Left ventricle myocardium inferior (tissue), 1 donor: ENCODE measurements around the gene FCHO2. TPM values are rescaled to one million over a fixed set of nuclear protein-coding genes. Genes with fewer than 3 reads are reported as not detected.

Experiments
- DNase-seq: peaks from one replicate; pipeline ENCODE4 v3.0.0-alpha.2; 2020
- H3K27ac ChIP-seq: fragments of 200-600 bp; replicated peaks from 2 replicates; pipeline ENCODE4 v1.8.0; 2021
- H3K27me3 ChIP-seq: fragments of 200-600 bp; 2 replicates; pipeline ENCODE4 v1.8.0; 2021; ENCODE audit warnings: low read depth
- H3K36me3 ChIP-seq: fragments of 200-600 bp; 2 replicates; pipeline ENCODE4 v1.8.0; 2021
- H3K4me1 ChIP-seq: fragments of 200-600 bp; 2 replicates; pipeline ENCODE4 v1.8.0; 2021
- H3K4me3 ChIP-seq: fragments of 200-600 bp; 2 replicates; pipeline ENCODE4 v1.8.0; 2021; ENCODE audit warnings: mild to moderate bottlenecking, moderate library complexity
- H3K9me3 ChIP-seq: fragments of 200-600 bp; replicated peaks from 2 replicates; pipeline ENCODE4 v1.8.0; 2021
- intact Hi-C: fragments of 100-400 bp; cut with micrococcal nuclease; formaldehyde crosslinking; loops from one replicate; pipeline ENCODE4 v1.11.0; 2022
- total RNA-seq: library from RNA; stranded (reverse); fragmentation: NEBNext Ultra II Directional; extraction: Animal tissue kit (Norgen Biotek cat#: 25700); gene quantifications from one replicate; pipeline ENCODE4 v1.2.1, GENCODE V29; 2021
- TF ChIP-seq, protein P1 (sequence below): fragments of 200-600 bp; IDR thresholded peaks from 2 replicates; pipeline ENCODE4 v1.8.0; 2021; ENCODE audit warnings: antibody characterized with exemption, mild to moderate bottlenecking, borderline replicate concordance
- donor health status: DM: no; HTN: yes; CAD: no; lungs with severe emphysema.

FCHO2 gene
- total RNA-seq, 1 donor from 2014 or later = 23.3 TPM

DNA sequence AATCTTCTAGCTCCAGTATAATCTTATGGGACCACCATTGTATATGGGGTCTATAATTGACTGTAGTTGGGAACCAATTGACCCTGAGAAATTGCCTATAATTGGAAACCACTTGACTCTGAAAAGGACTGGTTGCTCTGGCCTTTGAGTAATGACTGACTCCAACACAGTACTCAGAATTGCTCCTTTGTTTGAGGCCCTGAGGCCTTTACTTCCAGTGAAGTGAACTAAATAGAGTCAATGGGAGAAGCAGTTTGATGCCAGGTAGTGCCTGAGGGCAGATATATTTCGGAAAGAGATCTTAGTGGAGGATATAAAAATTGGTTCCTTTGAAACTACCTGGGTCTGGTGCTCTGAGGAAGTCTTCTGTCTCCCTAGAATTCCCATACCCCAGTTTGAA lies 148.5 kb downstream of the FCHO2 start:
- no peak for DNase-seq
- H3K4me3 ChIP-seq = no peak overlapping the region
- TF ChIP-seq, protein P1, sequence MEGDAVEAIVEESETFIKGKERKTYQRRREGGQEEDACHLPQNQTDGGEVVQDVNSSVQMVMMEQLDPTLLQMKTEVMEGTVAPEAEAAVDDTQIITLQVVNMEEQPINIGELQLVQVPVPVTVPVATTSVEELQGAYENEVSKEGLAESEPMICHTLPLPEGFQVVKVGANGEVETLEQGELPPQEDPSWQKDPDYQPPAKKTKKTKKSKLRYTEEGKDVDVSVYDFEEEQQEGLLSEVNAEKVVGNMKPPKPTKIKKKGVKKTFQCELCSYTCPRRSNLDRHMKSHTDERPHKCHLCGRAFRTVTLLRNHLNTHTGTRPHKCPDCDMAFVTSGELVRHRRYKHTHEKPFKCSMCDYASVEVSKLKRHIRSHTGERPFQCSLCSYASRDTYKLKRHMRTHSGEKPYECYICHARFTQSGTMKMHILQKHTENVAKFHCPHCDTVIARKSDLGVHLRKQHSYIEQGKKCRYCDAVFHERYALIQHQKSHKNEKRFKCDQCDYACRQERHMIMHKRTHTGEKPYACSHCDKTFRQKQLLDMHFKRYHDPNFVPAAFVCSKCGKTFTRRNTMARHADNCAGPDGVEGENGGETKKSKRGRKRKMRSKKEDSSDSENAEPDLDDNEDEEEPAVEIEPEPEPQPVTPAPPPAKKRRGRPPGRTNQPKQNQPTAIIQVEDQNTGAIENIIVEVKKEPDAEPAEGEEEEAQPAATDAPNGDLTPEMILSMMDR = no peak
- no peak overlapping the region for H3K27ac ChIP-seq
- no peaks in the 10 kb centered on the region for H3K36me3 ChIP-seq
- H3K9me3 ChIP-seq = peaks cover 16% of the 10 kb centered on the region
- no peaks in the 10 kb centered on the region for H3K4me1 ChIP-seq
- no peaks in the 10 kb centered on the region for H3K27me3 ChIP-seq
- intact Hi-C loops = no loop called here

DNA sequence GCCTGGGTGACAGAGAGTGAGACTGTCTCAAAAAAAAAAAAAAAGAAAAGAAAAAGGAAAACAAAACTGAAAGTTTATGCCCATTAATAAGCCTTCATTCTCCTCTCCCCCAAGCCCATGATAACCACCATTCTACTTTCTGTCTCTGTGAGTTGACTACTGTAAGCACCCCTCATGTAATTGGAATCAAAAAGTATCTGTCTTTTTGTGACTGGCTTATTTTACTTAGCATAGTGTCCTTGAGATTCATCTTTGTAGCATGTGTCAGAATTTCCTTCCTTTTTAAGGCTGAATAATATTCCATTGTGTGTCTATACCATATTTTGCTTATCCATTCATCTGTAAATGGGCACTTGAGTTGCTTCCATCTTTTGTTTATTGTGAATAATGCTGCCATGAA lies 150.5 kb downstream of the FCHO2 start:
- TF ChIP-seq, protein P1 = no peak
- H3K9me3 ChIP-seq = peaks cover 22% of the 10 kb centered on the region
- H3K36me3 ChIP-seq = no peaks in the 10 kb centered on the region
- intact Hi-C loops = no loop called here
- H3K4me3 ChIP-seq = no peak overlapping the region
- no peak for DNase-seq
- H3K27ac ChIP-seq = no peak overlapping the region
- no peaks in the 10 kb centered on the region for H3K27me3 ChIP-seq
- no peaks in the 10 kb centered on the region for H3K4me1 ChIP-seq

DNA sequence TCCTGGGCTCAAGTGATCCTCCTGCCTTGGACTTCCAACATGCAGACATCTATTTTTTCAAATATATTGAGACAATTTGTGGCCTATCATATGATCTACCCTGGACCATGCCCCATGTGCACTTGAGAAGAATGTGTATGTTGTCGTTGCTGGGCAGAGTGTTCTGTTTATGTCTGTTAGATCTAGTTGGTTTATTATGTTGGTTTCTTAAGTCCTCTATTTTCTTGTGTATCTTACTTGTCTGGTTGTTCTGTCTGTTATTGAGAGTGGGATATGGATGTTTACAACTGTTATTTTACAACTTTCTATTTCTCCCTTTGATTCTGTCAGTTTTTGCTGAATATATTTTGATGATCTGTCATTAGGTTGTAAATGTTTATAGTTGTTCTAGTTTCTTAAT lies 154.3 kb downstream of the FCHO2 start:
- Histone ChIP-seq H3K4me3 (no peak overlapping the region), H3K4me1 (no peaks in the 10 kb centered on the region), H3K27ac (no peak overlapping the region), H3K9me3 (peaks cover 22% of the 10 kb centered on the region), H3K27me3 (peaks cover 4% of the 10 kb centered on the region), H3K36me3 (no peaks in the 10 kb centered on the region)
- TF ChIP-seq, protein P1 = no peak
- intact Hi-C loops = no loop called here
- no peak for DNase-seq

DNA sequence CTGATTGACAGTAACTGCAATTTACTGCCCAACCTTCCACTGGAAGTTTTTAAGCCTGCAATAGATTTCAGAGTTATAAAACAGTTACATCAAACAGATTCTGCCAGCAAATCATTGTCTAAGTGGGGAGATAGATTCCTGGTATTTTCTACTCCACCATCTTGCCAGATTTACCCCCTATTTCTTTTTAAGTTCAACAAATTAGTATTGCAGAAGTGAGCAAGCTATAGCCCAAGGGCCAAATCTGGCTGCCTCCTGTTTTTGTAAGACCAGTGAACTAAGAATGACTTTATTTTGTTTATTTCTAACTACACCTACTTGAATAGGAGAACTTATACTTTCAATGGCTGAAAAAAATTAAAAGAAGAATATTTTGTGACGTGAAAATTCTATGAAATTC lies 155.7 kb downstream of the FCHO2 start:
- DNase-seq = no peak
- TF ChIP-seq, protein P1 = no peak

DNA sequence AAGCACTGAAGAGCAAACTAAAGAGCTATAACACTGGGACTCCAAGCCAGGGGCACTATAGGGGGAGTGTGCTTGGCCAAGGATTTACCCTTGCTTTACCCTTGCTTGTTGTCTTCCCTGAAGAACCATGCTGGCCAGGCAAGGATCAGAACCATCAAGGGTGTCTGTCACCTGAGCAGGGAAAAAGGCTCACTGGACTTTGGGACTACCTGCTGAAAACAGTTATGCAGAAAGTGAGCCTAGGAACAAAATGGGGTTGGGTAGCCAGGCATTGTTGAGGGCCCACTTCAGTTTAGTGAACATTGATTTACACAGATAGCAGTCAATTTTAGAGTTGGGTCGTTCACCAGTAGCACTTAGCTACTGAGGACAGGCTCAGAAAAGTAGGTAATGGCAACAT lies 156.5 kb downstream of the FCHO2 start:
- Histone ChIP-seq H3K9me3 (peaks cover 24% of the 10 kb centered on the region), H3K36me3 (no peaks in the 10 kb centered on the region), H3K4me1 (no peaks in the 10 kb centered on the region), H3K27me3 (peaks cover 11% of the 10 kb centered on the region), H3K4me3 (no peak overlapping the region), H3K27ac (no peak overlapping the region)
- TF ChIP-seq, protein P1 = no peak
- intact Hi-C loops = no loop called here
- no peak for DNase-seq

More for the DNA sequence above, 155.7 kb downstream of the FCHO2 start:
- Histone ChIP-seq H3K9me3 (peaks cover 22% of the 10 kb centered on the region), H3K36me3 (no peaks in the 10 kb centered on the region), H3K27ac (no peak overlapping the region), H3K4me3 (no peak overlapping the region), H3K27me3 (peaks cover 10% of the 10 kb centered on the region), H3K4me1 (no peaks in the 10 kb centered on the region)
- intact Hi-C loops = no loop called here
